Neuronal stem cell (in vitro differentiated cells): Measurements from ENCODE around the gene ZNF280A.
"Not testable (repeated sequence)": the region's sequence is repeated elsewhere in the genome, so short reads cannot be mapped to it uniquely, and the experiment has no call there.

Experiments used
- DNase-seq: peaks from one replicate; pipeline ENCODE4 v3.0.0-alpha.2; 2013; ENCODE audit warnings: low spot score
- H2AFZ ChIP-seq: one replicate; pipeline ENCODE4 v1.6.1; 2013; ENCODE audit warnings: mild to moderate bottlenecking, low read length, inconsistent platforms
- H2AK5ac ChIP-seq: 2 replicates; pipeline ENCODE4 v1.6.1; 2013; ENCODE audit warnings: low read depth, mild to moderate bottlenecking, inconsistent platforms, low read length, moderate library complexity, mixed read lengths
- H2BK120ac ChIP-seq: 2 replicates; pipeline ENCODE4 v1.6.1; 2013; ENCODE audit warnings: low read depth, mild to moderate bottlenecking, inconsistent platforms, low read length, moderate library complexity, mixed read lengths
- H2BK12ac ChIP-seq: one replicate; pipeline ENCODE4 v1.6.1; 2013; ENCODE audit warnings: low read length, inconsistent platforms
- H2BK15ac ChIP-seq: 2 replicates; pipeline ENCODE4 v1.6.1; 2013; ENCODE audit warnings: mild to moderate bottlenecking, low read length, inconsistent platforms, mixed read lengths
- H2BK5ac ChIP-seq: one replicate; pipeline ENCODE4 v1.6.1; 2013; ENCODE audit warnings: inconsistent platforms, mild to moderate bottlenecking, low read length, moderate library complexity
- H3K14ac ChIP-seq: one replicate; pipeline ENCODE4 v1.6.1; 2013; ENCODE audit warnings: low read length, inconsistent platforms
- H3K18ac ChIP-seq: 2 replicates; pipeline ENCODE4 v1.6.1; 2013; ENCODE audit warnings: low read length, inconsistent platforms
- H3K23ac ChIP-seq: 2 replicates; pipeline ENCODE4 v1.6.1; 2013; ENCODE audit warnings: low read depth, mild to moderate bottlenecking, mixed read lengths, low read length, inconsistent platforms; ENCODE audit not compliant: poor library complexity
- H3K27ac ChIP-seq: replicated peaks from 3 replicates; pipeline ENCODE4 v1.5.1; 2013; ENCODE audit warnings: low read length, inconsistent platforms
- H3K27me3 ChIP-seq, 3 experiments: 2 replicates each; pipeline ENCODE4 v1.6.1; 2013; ENCODE audit warnings: low read length in 3 of 3, mild to moderate bottlenecking in 2 of 3, inconsistent platforms in 1 of 3, low read depth in 1 of 3, mixed read lengths in 1 of 3, moderate library complexity in 1 of 3; ENCODE audit not compliant: control insufficient read depth in 3 of 3, insufficient read depth in 3 of 3
- H3K36me3 ChIP-seq, 2 donors: replicated peaks in 1 of 2; 2 replicates each; pipeline ENCODE4 v1.6.1; 2013; ENCODE audit warnings: low read length in 2 of 2; ENCODE audit not compliant: control insufficient read depth in 2 of 2, insufficient read depth in 2 of 2
- H3K4ac ChIP-seq: 2 replicates; pipeline ENCODE4 v1.6.1; 2013; ENCODE audit warnings: inconsistent platforms, mild to moderate bottlenecking, low read length, moderate library complexity
- H3K4me1 ChIP-seq, 2 donors: 1 replicate in 1 of 2; 2 replicates in 1 of 2; pipeline ENCODE4 v1.6.1; 2013; ENCODE audit warnings: low read length in 2 of 2, low read depth in 1 of 2; ENCODE audit not compliant: control insufficient read depth in 2 of 2, insufficient read depth in 1 of 2
- H3K4me2 ChIP-seq: one replicate; pipeline ENCODE4 v1.6.1; 2013; ENCODE audit warnings: mild to moderate bottlenecking, low read length, inconsistent platforms; ENCODE audit not compliant: insufficient read depth, poor library complexity, severe bottlenecking
- H3K4me3 ChIP-seq, 2 donors: 2 replicates each; pipeline ENCODE4 v1.5.1; 2013; ENCODE audit warnings: low read length in 2 of 2, mild to moderate bottlenecking in 2 of 2, inconsistent platforms in 1 of 2, moderate library complexity in 1 of 2
- H3K79me1 ChIP-seq: one replicate; pipeline ENCODE4 v1.6.1; 2013; ENCODE audit warnings: low read depth, mild to moderate bottlenecking, inconsistent platforms, low read length, moderate library complexity
- H3K9ac ChIP-seq: one replicate; pipeline ENCODE4 v1.6.1; 2013; ENCODE audit warnings: mild to moderate bottlenecking, low read depth, low read length, inconsistent platforms; ENCODE audit not compliant: poor library complexity
- H3K9me3 ChIP-seq, 2 donors: replicated peaks in 1 of 2; 2 replicates each; pipeline versions ENCODE3 to v1.6.1; 2013; ENCODE audit warnings: low read length in 2 of 2, mild to moderate bottlenecking in 2 of 2, inconsistent platforms in 1 of 2, low read depth in 1 of 2, mixed read lengths in 1 of 2, moderate library complexity in 1 of 2; ENCODE audit not compliant: control insufficient read depth in 2 of 2, insufficient read depth in 1 of 2
- H4K8ac ChIP-seq: one replicate; pipeline ENCODE4 v1.6.1; 2013; ENCODE audit warnings: low read depth, mild to moderate bottlenecking, inconsistent platforms, low read length, moderate library complexity
- H4K91ac ChIP-seq: one replicate; pipeline ENCODE4 v1.6.1; 2013; ENCODE audit warnings: low read length, low read depth, mild to moderate bottlenecking, inconsistent platforms; ENCODE audit not compliant: poor library complexity
- WGBS, 2 donors: extraction: QIAGEN DNeasy Blood & Tissue Kit; methylation state at CpG; one replicate each; pipeline ENCODE4 v1.1.7; 2013; ENCODE audit warnings: missing lambda C conversion rate in 2 of 2, mixed read lengths in 1 of 2; ENCODE audit not compliant: insufficient read length in 2 of 2, insufficient replicate concordance in 1 of 2; ENCODE audit errors: extremely low coverage in 2 of 2; 5-methylcytosine and 5-hydroxymethylcytosine counted together

The ZNF280A gene

DNA sequence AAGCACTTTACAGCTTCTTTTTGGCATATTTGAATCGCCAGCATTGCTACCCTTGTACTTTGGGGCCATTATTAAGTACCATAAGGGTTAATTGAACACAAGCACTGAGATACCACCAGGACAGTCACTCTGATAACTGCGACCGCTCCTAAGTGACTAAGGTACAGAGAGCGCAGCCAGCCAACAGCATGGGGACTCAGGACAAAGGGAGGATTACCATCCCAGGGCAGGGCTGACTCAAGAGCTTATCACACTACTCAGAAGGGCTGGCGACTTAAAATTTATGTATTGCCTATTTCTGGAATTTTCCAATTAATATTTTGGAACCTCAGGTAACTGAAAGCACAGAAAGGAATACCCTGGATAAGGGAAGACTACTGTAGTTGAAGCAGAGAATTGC lies 479 bp downstream of the ZNF280A start:
- H4K91ac ChIP-seq: no peak overlapping the region
- H3K4ac ChIP-seq: no peak overlapping the region
- DNase-seq: no peak
- no peak overlapping the region for H2BK120ac ChIP-seq
- no CpG with 5 or more reads among the region's 5 CpGs for WGBS, 2 donors
- H3K4me3 ChIP-seq: no peak overlapping the region
- no peak overlapping the region for H2AK5ac ChIP-seq
- no peaks in the 10 kb centered on the region for H3K79me1 ChIP-seq
- no peak overlapping the region for H3K23ac ChIP-seq
- H3K27ac ChIP-seq: peak overlapping the region; percentile 56
- H2BK5ac ChIP-seq: no peak overlapping the region
- H3K27me3 ChIP-seq: peaks cover 0 to 3% (median 1%) of the 10 kb centered on the region in 3 experiments
- peak overlapping the region; percentile 69 for H2AFZ ChIP-seq
- H2BK15ac ChIP-seq: no peak overlapping the region
- no peak overlapping the region for H3K4me2 ChIP-seq
- H3K9ac ChIP-seq: no peak overlapping the region
- no peaks in the 10 kb centered on the region for H3K36me3 ChIP-seq
- no peaks in the 10 kb centered on the region for H3K9me3 ChIP-seq
- no peak overlapping the region for H3K18ac ChIP-seq
- no peak overlapping the region for H4K8ac ChIP-seq
- peaks cover 0 to 13% of the 10 kb centered on the region in 2 donors for H3K4me1 ChIP-seq
- no peak overlapping the region for H3K14ac ChIP-seq
- no peak overlapping the region for H2BK12ac ChIP-seq

DNA sequence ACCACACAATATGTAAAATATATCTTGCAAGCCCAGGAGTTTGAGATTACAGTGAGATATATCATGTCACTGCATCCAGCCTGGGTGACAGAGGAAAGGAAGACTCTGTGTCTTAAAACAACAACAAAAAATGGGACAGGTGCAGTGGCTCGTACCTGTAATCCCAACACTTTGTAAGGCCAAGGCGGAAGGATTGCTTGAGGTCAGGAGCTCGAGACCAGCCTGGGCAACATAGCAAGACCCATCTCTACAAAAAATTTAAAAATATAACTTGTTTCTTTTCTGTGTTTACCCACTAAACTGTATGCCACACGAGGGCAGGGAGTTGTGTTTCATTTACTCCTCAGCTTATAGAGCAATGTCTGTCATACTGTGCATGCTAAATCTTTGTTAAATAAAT lies 3.1 kb downstream of the ZNF280A start:
- H3K9ac ChIP-seq: no peak overlapping the region
- no peaks in the 10 kb centered on the region for H3K27me3 ChIP-seq
- H3K27ac ChIP-seq: no peak overlapping the region
- H3K4me2 ChIP-seq: no peak overlapping the region
- H2BK12ac ChIP-seq: no peak overlapping the region
- H3K4me1 ChIP-seq: peaks cover 0 to 13% of the 10 kb centered on the region in 2 donors
- no peak overlapping the region for H3K4me3 ChIP-seq
- no peak overlapping the region for H3K4ac ChIP-seq
- no peak overlapping the region for H4K91ac ChIP-seq
- DNase-seq: no peak
- H3K14ac ChIP-seq: no peak overlapping the region
- H3K18ac ChIP-seq: no peak overlapping the region
- no peak overlapping the region for H4K8ac ChIP-seq
- no peaks in the 10 kb centered on the region for H3K36me3 ChIP-seq
- H2AK5ac ChIP-seq: no peak overlapping the region
- no peak overlapping the region for H2BK5ac ChIP-seq
- no peak overlapping the region for H3K23ac ChIP-seq
- no peak overlapping the region for H2BK15ac ChIP-seq
- no peak overlapping the region for H2BK120ac ChIP-seq
- no CpG with 5 or more reads among the region's 4 CpGs for WGBS, 2 donors
- H2AFZ ChIP-seq: no peak overlapping the region
- H3K79me1 ChIP-seq: no peaks in the 10 kb centered on the region
- no peaks in the 10 kb centered on the region for H3K9me3 ChIP-seq

DNA sequence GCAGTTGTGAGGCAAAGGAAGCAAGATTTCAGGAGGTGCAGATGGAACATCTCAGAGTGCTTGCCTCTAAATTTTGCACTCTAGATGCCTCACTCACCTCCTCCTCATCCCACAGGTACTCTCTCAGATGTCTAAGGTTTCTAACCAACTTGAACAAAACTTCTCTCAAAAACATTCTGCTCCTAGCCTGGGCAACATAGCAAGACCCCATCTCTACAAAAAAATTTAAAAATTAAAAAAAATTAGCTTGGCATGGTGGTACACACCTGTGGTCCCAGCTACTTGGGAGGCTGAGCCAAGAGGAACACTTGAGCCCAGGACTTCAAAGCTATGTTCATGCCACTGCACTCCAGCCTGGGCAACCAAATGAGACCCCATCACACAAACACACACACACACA lies 4.2 kb downstream of the ZNF280A start:
- Histone ChIP-seq H2BK12ac (no peak overlapping the region), H2BK120ac (no peak overlapping the region), H3K36me3 (no peaks in the 10 kb centered on the region), H2AFZ (no peak overlapping the region), H3K4me3 (no peak overlapping the region), H3K14ac (no peak overlapping the region), H3K9me3 (no peaks in the 10 kb centered on the region), H3K27me3 (no peaks in the 10 kb centered on the region), H3K23ac (no peak overlapping the region), H3K18ac (no peak overlapping the region), H2BK5ac (no peak overlapping the region), H2AK5ac (no peak overlapping the region), H3K9ac (no peak overlapping the region), H3K4me1 (peaks cover 0 to 10% of the 10 kb centered on the region in 2 donors), H3K4ac (no peak overlapping the region), H3K4me2 (no peak overlapping the region), H3K79me1 (no peaks in the 10 kb centered on the region), H2BK15ac (no peak overlapping the region), H4K8ac (no peak overlapping the region), H3K27ac (no peak overlapping the region), H4K91ac (no peak overlapping the region)
- no peak for DNase-seq

DNA sequence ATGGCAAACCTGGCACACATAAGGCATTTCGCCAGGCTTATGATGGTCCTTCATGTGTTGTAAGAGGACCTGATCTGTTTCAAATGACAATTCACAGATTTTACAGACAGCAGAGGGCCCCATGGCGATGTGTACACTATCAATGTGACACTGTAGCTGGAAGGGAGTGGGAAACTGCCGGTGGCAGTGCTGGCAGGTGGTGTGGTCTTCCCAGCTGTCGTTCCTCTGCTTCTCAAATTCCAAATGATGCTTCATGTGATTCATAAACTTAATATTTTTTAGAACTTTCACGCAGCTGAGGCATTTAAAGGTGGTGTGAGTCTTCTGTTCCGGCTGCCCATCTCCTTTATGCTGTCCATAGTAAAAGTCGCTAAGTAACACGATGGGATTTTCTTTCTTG lies 5.6 kb downstream of the ZNF280A start:
- not testable (repeated sequence) for H3K27me3 ChIP-seq, H3K4me2 ChIP-seq, H2BK12ac ChIP-seq, DNase-seq, H3K79me1 ChIP-seq, H2AFZ ChIP-seq, H3K9ac ChIP-seq, H3K18ac ChIP-seq, H3K36me3 ChIP-seq, H3K4me3 ChIP-seq, H2BK120ac ChIP-seq, H3K4me1 ChIP-seq, H4K91ac ChIP-seq, H3K23ac ChIP-seq, H3K9me3 ChIP-seq, H4K8ac ChIP-seq, H3K14ac ChIP-seq, H3K27ac ChIP-seq, H2BK5ac ChIP-seq, H2BK15ac ChIP-seq, H2AK5ac ChIP-seq, H3K4ac ChIP-seq
- WGBS, 2 donors: no CpG with 5 or more reads among the region's 8 CpGs
